HG03457 (cell line): ENCODE data around the gene SDK1.

ENCODE experiments used
- ATAC-seq: cut with Tn5 transposase; IDR thresholded peaks from one replicate; pipeline ENCODE4 v1.9.1; 2021; ENCODE audit warnings: moderate number of reproducible peaks; ENCODE audit not compliant: unreplicated experiment

SDK1 gene

GRCh38 chr7:4110438-4110837, 809.4 kb downstream of the SDK1 start:
- no peak for ATAC-seq

- ATAC-seq: no peak
Observed at GRCh38 chr7:4111166-4111565, 810.1 kb downstream of the SDK1 start.

GRCh38 chr7:4113271-4113670, 812.2 kb downstream of the SDK1 start:
- no peak for ATAC-seq

GRCh38 chr7:4113976-4114375, 812.9 kb downstream of the SDK1 start:
- no peak for ATAC-seq

GRCh38 chr7:4115442-4115841, 814.4 kb downstream of the SDK1 start:
- ATAC-seq: no peak

- no peak for ATAC-seq
Observed at GRCh38 chr7:4115941-4116610, 815.0 kb downstream of the SDK1 start.

- ATAC-seq: no peak
Observed at GRCh38 chr7:4119848-4120247, 818.8 kb downstream of the SDK1 start.

GRCh38 chr7:4123346-4123745, 822.3 kb downstream of the SDK1 start:
- no peak for ATAC-seq

GRCh38 chr7:4123823-4124222, 822.8 kb downstream of the SDK1 start:
- ATAC-seq: no peak

GRCh38 chr7:4124556-4125477, 823.8 kb downstream of the SDK1 start:
- no peak for ATAC-seq

- no peak for ATAC-seq
Observed at GRCh38 chr7:4127909-4128560, 827.0 kb downstream of the SDK1 start.

GRCh38 chr7:4129481-4130122, 828.5 kb downstream of the SDK1 start:
- no peak for ATAC-seq

- no peak for ATAC-seq
Observed at GRCh38 chr7:4131063-4131462, 830.0 kb downstream of the SDK1 start.

- no peak for ATAC-seq
Observed at GRCh38 chr7:4132221-4132620, 831.2 kb downstream of the SDK1 start.

GRCh38 chr7:4133491-4134044, 832.5 kb downstream of the SDK1 start:
- no peak for ATAC-seq

- ATAC-seq: no peak
Observed at GRCh38 chr7:4134204-4134603, 833.2 kb downstream of the SDK1 start.

GRCh38 chr7:4134631-4135030, 833.6 kb downstream of the SDK1 start:
- ATAC-seq: no peak

GRCh38 chr7:4135301-4135700, 834.2 kb downstream of the SDK1 start:
- ATAC-seq: no peak

- no peak for ATAC-seq
Observed at GRCh38 chr7:4136036-4136435, 835.0 kb downstream of the SDK1 start.

GRCh38 chr7:4136501-4137110, 835.6 kb downstream of the SDK1 start:
- no peak for ATAC-seq

GRCh38 chr7:4137552-4137951, 836.5 kb downstream of the SDK1 start:
- no peak for ATAC-seq
